GM23338 (cell line): ENCODE measurements around the gene AKAP13. TPM values are rescaled to one million over a fixed set of nuclear protein-coding genes. Genes with fewer than 3 reads are reported as not detected.

ENCODE experiments used
- ATAC-seq: fragments of 200-7000 bp; cut with Tn5 transposase; 3 replicates; pipeline ENCODE4 v1.9.1; 2020
- DNase-seq: peaks from one replicate; pipeline ENCODE4 v3.0.0-alpha.2; 2015; ENCODE audit warnings: low spot score
- H2AFZ ChIP-seq: fragments of 200-600 bp; sonication (generic); 2 replicates; pipeline ENCODE4 v1.8.0; 2016; ENCODE audit warnings: antibody characterized with exemption, mild to moderate bottlenecking, moderate library complexity
- H3F3A ChIP-seq: fragments of 200-600 bp; sonication (generic); replicated peaks from 2 replicates; pipeline ENCODE4 v1.8.0; 2017; ENCODE audit warnings: antibody characterized with exemption, mixed run types, low read depth
- H3K27ac ChIP-seq: fragments of 200-600 bp; sonication (generic); 2 replicates; pipeline ENCODE4 v1.6.1; 2016; ENCODE audit warnings: low read depth
- H3K27me3 ChIP-seq: fragments of 200-600 bp; sonication (generic); 2 replicates; pipeline ENCODE4 v1.8.0; 2016; ENCODE audit warnings: mild to moderate bottlenecking, mixed run types, moderate library complexity; ENCODE audit not compliant: insufficient read depth
- H3K36me3 ChIP-seq: fragments of 200-600 bp; sonication (generic); 2 replicates; pipeline ENCODE4 v1.8.0; 2016; ENCODE audit warnings: mild to moderate bottlenecking; ENCODE audit not compliant: insufficient read depth
- H3K4me1 ChIP-seq: fragments of 200-600 bp; sonication (generic); 2 replicates; pipeline ENCODE4 v1.8.0; 2016; ENCODE audit warnings: mild to moderate bottlenecking, moderate library complexity; ENCODE audit not compliant: insufficient read depth
- H3K4me2 ChIP-seq: fragments of 200-600 bp; sonication (generic); 2 replicates; pipeline ENCODE4 v1.7.1; 2017; ENCODE audit warnings: mixed run types
- H3K4me3 ChIP-seq: fragments of 200-600 bp; sonication (generic); 2 replicates; pipeline ENCODE4 v1.6.1; 2016; ENCODE audit warnings: mixed run types
- H3K79me2 ChIP-seq: fragments of 200-600 bp; sonication (generic); replicated peaks from 2 replicates; pipeline ENCODE4 v1.8.0; 2017; ENCODE audit warnings: mild to moderate bottlenecking; ENCODE audit not compliant: insufficient read depth
- H3K9me2 ChIP-seq: fragments of 200-600 bp; sonication (generic); 2 replicates; pipeline ENCODE4 v1.8.0; 2017; ENCODE audit not compliant: insufficient read depth
- H4K20me1 ChIP-seq: fragments of 200-600 bp; sonication (generic); replicated peaks from 2 replicates; pipeline ENCODE4 v1.8.0; 2017; ENCODE audit warnings: mild to moderate bottlenecking; ENCODE audit not compliant: insufficient read depth
- H3K27ac Mint-ChIP-seq: 2 replicates; pipeline ENCODE4 v1.8.0; 2020; ENCODE audit warnings: inconsistent platforms, mild to moderate bottlenecking, moderate library complexity, mixed read lengths
- H3K27me3 Mint-ChIP-seq: 3 replicates; pipeline ENCODE4 v1.8.0; 2022; ENCODE audit warnings: low read depth, mild to moderate bottlenecking, moderate library complexity, mixed read lengths, inconsistent platforms; ENCODE audit not compliant: insufficient read depth, poor library complexity
- H3K36me3 Mint-ChIP-seq: 3 replicates; pipeline ENCODE4 v1.8.0; 2021; ENCODE audit warnings: low read depth, mild to moderate bottlenecking, inconsistent platforms, moderate library complexity, mixed read lengths
- H3K4me1 Mint-ChIP-seq: 3 replicates; pipeline ENCODE4 v1.8.0; 2020; ENCODE audit warnings: mild to moderate bottlenecking, inconsistent platforms, mixed read lengths
- H3K4me3 Mint-ChIP-seq: 3 replicates; pipeline ENCODE4 v1.8.0; 2021; ENCODE audit warnings: moderate library complexity, mild to moderate bottlenecking, inconsistent platforms, mixed read lengths
- H3K9me3 Mint-ChIP-seq: 3 replicates; pipeline ENCODE4 v1.8.0; 2020; ENCODE audit warnings: moderate library complexity, mild to moderate bottlenecking, inconsistent platforms, mixed read lengths
- CREB1 ChIP-seq: fragments of 250-450 bp; sonication (Bioruptor Pico); IDR thresholded peaks from 2 replicates; pipeline ENCODE4 v1.5.0; 2020; ENCODE audit warnings: low read depth, mild to moderate bottlenecking, moderate library complexity
- ETS1 ChIP-seq: IDR thresholded peaks from 2 replicates; pipeline ENCODE4 v1.6.1; 2016; ENCODE audit warnings: antibody characterized with exemption
- EZH2 ChIP-seq: fragments of 200-600 bp; sonication (generic); IDR thresholded peaks from one replicate; pipeline ENCODE4 v1.8.0; 2017; ENCODE audit warnings: antibody characterized with exemption, mild to moderate bottlenecking, low read depth; ENCODE audit not compliant: unreplicated experiment
- EZH2phosphoT487 ChIP-seq: fragments of 200-600 bp; sonication (generic); IDR thresholded peaks from one replicate; pipeline ENCODE4 v1.8.1; 2018; ENCODE audit warnings: antibody characterized with exemption; ENCODE audit not compliant: unreplicated experiment
- JUNB ChIP-seq: IDR thresholded peaks from one replicate; pipeline ENCODE4 v1.6.1; 2016; ENCODE audit warnings: antibody characterized with exemption; ENCODE audit not compliant: unreplicated experiment
- NANOG ChIP-seq: IDR thresholded peaks from 2 replicates; pipeline ENCODE4 v1.6.1; 2016; ENCODE audit warnings: antibody characterized with exemption, borderline replicate concordance
- POLR2AphosphoS5 ChIP-seq: IDR thresholded peaks from 2 replicates; pipeline ENCODE4 v1.6.1; 2016; ENCODE audit warnings: antibody characterized with exemption, low read depth
- REST ChIP-seq: IDR thresholded peaks from one replicate; pipeline ENCODE4 v1.6.1; 2018; ENCODE audit warnings: antibody characterized with exemption; ENCODE audit not compliant: unreplicated experiment
- STAT1 ChIP-seq: IDR thresholded peaks from one replicate; pipeline ENCODE4 v1.6.1; 2016; ENCODE audit warnings: antibody characterized with exemption; ENCODE audit not compliant: unreplicated experiment
- ZNF114 ChIP-seq: fragments of 250-450 bp; sonication (Bioruptor Pico); IDR thresholded peaks from 2 replicates; pipeline ENCODE4 v1.5.0; 2020; ENCODE audit warnings: mild to moderate bottlenecking, moderate library complexity
- ZNF331 ChIP-seq: fragments of 250-450 bp; sonication (Bioruptor Pico); IDR thresholded peaks from 2 replicates; pipeline ENCODE4 v1.5.0; 2020; ENCODE audit warnings: low read depth, mild to moderate bottlenecking, moderate library complexity
- ZNF462 ChIP-seq: fragments of 250-450 bp; sonication (Bioruptor Pico); IDR thresholded peaks from 2 replicates; pipeline ENCODE4 v1.5.0; 2020; ENCODE audit warnings: mild to moderate bottlenecking, moderate library complexity
- polyA plus RNA-seq: library from polyadenylated mRNA; unstranded; fragments of >200 nt; fragmentation: Nextera tagmentation; extraction: Ambion mirVana; gene quantifications from 2 replicates; pipeline ENCODE4 v1.2.1, GENCODE V29; 2016
- total RNA-seq: library from RNA; depleted of rRNA; stranded (reverse); fragments of >200 nt; shearing (Covaris generic); gene quantifications from 2 replicates; pipeline ENCODE4 v1.2.3, GENCODE V29; 2014
- TF ChIP-seq, protein P1 (sequence below), 2 experiments: fragments of 200-600 bp in 1 of 2; sonication (generic) in 1 of 2; conservative IDR thresholded peaks; 2 replicates each; pipeline versions ENCODE4 v1.5.1 to v1.6.1; 2016 to 2017; ENCODE audit warnings: antibody characterized with exemption in 2 of 2, low read depth in 2 of 2, mild to moderate bottlenecking in 2 of 2, moderate library complexity in 1 of 2

The AKAP13 gene
- total and polyA plus RNA-seq, 2 experiments from 2014 or later: 46.2 to 60.7 TPM

DNA sequence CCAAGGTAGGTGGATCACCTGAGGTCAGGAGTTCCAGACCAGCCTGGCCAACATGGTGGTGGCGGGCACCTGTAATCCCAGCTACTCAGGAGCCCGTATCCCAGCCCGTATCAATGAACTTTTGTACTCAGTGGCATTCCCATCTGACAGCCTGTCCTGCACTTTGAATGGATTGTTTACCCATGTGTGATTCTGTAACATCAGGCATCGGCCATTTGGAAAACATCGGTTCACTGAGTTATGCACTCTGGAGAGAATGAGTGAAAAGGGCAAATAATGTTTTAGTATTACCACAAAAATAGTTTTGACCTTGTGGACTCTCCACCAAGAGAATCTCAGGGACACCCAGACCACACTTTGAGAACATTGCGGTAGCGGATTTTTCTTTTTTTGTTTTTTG, 400.7 kb downstream of the AKAP13 start:
- Histone ChIP-seq H3K4me1 (peaks cover 2% of the 10 kb centered on the region), H3K27ac (no peak overlapping the region), H2AFZ (no peak overlapping the region), H3K9me2 (no peaks in the 10 kb centered on the region), H4K20me1 (peaks cover 59% of the 10 kb centered on the region), H3K79me2 (peaks cover 98% of the 10 kb centered on the region), H3K36me3 (no peaks in the 10 kb centered on the region), H3K4me2 (no peak overlapping the region), H3K4me3 (no peak overlapping the region), H3K27me3 (no peaks in the 10 kb centered on the region), H3F3A (no peaks in the 10 kb centered on the region)
- H3K9me3 Mint-ChIP-seq: no peaks in the 10 kb centered on the region
- TF ChIP-seq CREB1 (CRISPR knock-in tag): no peak
- no peak for TF ChIP-seq ZNF331
- TF ChIP-seq, protein P1, sequence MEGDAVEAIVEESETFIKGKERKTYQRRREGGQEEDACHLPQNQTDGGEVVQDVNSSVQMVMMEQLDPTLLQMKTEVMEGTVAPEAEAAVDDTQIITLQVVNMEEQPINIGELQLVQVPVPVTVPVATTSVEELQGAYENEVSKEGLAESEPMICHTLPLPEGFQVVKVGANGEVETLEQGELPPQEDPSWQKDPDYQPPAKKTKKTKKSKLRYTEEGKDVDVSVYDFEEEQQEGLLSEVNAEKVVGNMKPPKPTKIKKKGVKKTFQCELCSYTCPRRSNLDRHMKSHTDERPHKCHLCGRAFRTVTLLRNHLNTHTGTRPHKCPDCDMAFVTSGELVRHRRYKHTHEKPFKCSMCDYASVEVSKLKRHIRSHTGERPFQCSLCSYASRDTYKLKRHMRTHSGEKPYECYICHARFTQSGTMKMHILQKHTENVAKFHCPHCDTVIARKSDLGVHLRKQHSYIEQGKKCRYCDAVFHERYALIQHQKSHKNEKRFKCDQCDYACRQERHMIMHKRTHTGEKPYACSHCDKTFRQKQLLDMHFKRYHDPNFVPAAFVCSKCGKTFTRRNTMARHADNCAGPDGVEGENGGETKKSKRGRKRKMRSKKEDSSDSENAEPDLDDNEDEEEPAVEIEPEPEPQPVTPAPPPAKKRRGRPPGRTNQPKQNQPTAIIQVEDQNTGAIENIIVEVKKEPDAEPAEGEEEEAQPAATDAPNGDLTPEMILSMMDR (conservative IDR thresholded peaks at IDR 0.05; ENCODE audit: low read depth in 2 of 2): no peak
- no peak for TF ChIP-seq NANOG
- TF ChIP-seq REST: no peak
- TF ChIP-seq ZNF114 (CRISPR knock-in tag): no peak
- TF ChIP-seq STAT1: no peak
- TF ChIP-seq JUNB: no peak
- TF ChIP-seq POLR2AphosphoS5: no peak
- no peak for TF ChIP-seq ZNF462
- TF ChIP-seq EZH2: no peak
- no peak for TF ChIP-seq ETS1
- TF ChIP-seq EZH2phosphoT487: no peak
- DNase-seq (no peak), ATAC-seq (no peak)
- H3K27ac Mint-ChIP-seq: no peak overlapping the region
- H3K27me3 Mint-ChIP-seq: peaks cover 7% of the 10 kb centered on the region
- H3K4me3 Mint-ChIP-seq: no peak overlapping the region
- no peaks in the 10 kb centered on the region; the same call in 2 of the 3 replicates for H3K36me3 Mint-ChIP-seq
- peaks cover 48% of the 10 kb centered on the region for H3K4me1 Mint-ChIP-seq
